ENCODE data around the gene LRRC49.

LRRC49 gene

DNA sequence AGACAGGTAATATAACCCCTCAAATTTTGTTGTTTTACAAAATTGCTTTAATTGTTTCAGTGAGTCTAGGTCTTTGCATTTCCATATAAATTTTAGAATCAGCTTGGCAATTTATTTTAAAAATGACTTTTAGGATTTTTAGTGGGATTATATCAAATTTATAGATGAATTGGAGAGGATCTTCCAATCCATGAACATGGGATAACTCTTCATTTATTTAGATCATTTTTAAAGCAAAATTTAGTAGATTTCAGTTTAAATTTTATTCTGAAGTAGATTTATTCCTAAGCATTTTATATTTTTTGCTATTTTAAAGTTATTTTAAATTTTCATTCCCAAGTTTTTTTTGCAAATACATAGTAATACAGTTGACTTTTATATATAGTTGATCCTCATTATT is 164.5 kb downstream of the LRRC49 start:
- DNase-seq, result no peak

DNA sequence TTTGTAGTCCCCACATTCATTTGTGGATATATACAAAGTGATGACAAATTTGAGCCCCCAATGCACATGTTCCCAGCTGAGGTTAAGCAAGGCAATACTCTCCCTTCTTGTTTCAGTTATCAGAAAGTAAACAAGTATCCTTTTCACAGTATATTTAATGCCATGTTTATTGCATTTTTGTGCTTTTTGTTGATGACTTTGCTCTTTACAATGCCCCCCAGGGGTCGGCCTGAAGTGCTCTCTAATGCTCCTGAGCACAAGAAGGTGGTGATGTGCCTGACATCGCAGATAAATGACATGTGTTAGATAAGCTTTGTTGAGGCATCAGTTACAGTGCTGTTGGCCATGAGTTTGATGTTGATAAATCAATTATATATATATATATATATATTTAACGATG is 165.0 kb downstream of the LRRC49 start:
- DNase-seq, result no peak

DNA sequence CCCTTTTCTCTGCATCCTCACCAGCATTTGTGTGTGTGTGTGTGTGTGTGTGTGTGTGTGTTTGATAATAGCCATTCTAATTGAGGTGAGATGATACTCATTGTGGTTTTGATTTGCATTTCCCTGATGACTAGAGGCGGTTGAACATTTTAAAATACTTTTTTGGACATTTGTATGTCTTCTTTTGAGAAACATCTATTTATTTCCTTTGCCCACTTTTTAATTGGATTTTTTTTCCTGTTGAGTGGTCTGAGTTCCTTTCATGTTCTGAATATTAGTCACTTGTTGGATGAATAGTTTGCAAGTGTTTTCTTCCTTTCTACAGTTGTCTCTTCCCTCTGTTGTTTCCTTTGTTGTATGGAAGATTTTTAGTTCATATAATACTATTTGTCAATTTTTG is 168.4 kb downstream of the LRRC49 start:
- DNase-seq, result no peak

DNA sequence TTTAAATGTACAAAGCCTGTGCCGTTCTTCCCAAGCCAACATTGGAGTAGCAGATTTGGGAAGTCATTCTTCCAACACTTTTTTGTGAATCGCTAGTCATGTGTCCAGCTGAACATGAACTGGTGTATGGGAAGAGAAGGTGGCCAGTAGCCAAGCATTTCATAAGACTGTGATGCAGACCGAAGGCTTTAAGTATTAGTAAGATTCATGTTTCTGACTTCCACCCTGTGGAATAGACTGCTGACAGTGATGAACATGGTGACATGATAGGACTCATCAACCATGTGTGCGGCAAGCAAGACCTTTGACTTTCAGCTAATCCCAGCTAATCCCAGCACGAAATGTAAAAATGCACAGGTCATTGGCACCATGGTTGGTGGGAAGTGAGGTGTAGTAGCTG is 174.4 kb downstream of the LRRC49 start:
- no peak for DNase-seq

DNA sequence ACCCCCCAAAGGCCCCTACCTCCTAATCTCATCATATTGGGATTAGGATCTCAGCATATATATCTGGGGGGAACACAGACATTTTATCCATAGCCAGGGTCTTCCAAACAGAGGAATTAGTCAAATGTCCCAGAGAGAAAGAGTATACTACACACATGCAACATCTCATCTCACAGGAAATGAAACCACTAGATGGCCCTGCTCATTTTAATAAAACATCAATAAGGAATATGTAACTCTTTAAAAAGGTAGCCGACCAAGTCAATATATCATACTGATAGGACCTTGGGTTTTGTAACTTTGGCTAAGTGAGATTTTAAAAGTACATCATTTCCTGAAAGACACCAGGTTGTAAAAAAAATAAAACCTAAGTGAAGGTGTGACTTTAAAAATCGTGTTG is 177.1 kb downstream of the LRRC49 start:
- no peak for DNase-seq

DNA sequence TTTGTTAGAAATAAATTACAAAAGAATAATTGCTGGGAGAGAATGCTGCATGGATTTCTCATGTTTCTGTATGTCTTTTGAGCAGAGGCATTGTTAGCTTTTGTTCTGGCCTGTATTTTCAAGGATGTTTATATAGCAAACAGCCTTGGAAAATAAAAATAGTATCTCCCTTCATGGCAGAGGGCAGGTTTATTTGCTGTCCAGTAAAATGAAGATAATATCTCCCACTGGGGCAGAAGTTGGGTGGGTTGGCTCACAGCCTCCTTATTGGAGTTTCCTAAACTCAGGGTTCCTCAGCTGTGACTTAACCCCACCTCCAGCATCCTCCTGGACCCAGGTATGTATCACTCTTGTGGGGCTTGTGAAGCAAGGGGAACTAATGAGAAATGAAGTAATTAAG is 178.9 kb downstream of the LRRC49 start:
- DNase-seq, result no peak

DNA sequence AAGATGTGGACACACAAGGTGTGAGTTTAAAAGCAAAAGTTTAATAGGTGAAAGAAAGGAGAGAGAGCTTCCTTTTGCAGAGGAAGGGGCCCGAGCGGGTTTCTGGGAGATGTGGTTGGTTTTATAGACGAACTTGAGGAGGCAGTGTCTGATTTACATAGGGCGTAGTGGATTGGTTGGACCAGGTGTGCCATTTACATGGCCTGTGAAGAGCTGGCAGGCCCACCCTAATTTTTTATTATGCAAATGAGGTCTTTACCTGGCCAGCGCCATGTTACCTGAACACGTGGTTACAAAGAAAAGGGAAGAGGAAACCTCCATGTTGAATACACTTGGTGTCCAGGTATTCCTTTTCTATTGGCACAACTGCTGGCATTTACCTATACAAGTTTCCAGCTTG is 179.8 kb downstream of the LRRC49 start:
- no peak for DNase-seq

DNA sequence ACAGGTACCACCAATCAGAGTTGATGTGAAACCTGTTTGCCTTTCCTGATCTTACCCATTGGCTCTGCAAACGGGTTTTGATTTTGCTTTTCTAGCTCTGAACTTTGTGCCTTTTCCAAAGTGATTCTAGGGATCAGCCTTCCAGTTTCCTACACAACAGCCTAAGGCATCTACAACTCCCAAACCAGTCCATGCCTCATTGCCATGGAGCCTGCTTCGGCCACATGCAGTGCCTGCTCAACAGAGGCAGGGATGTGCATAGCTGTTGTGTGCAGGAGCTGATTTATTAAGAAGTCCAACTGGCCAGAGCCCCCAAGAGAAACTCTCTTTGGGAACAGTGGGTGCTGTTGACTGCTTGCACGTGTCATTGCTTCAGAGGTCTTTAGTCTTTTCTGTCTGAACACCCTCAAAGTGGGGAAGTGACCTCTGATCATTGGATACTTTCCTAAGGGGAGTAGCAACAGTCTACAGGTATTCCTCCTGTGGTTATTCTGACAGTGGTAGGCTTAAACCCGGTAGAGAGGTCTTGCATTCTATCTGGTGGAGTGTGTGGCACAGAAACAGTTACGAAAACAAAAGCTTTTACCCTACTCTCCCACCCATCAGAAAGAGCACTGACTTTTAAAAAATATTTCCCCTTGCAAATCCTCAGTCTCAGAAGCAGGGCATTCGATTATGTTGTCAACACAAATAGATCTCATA is 186.0 kb downstream of the LRRC49 start:
- DNase-seq, result no peak

DNA sequence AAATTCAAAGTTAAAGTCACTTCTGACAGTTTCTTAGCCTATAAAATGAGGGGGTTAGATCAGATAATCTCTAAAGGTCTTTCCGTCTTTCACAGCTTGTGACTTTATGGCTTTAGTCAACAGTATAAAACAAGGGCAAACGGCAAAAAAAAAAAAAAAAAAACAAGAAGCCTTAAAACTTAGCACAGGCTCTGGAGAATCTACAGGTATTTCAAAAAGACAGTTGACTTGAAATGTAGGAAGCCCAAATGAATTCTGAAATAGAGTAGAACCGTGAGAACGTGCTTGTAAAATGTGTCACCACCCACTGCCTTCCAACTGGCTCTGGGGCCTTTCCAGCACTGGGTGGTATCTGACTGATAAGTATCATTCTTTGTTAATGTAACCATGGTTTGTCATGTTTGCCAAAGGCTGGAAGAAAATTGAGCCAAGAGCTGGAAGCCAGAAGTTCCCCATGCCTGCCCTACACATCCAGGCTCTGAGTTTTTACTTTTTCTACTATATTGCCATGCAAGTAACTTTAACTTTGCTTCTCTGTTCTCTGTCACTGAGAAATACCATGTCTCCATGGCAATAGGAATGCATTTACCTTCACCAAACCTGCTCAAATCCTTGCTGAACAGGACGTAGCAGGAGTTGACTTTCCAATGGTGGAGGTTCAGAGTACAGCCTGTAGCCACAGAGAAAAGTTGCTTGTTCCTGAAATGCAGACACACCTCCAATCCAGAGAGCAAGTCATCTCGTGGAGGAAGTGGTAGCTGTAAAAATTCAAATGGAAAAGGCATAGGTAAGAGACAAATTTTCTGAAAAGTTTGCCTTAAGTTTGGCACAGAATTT is 186.8 kb downstream of the LRRC49 start:
- no peak for DNase-seq

DNA sequence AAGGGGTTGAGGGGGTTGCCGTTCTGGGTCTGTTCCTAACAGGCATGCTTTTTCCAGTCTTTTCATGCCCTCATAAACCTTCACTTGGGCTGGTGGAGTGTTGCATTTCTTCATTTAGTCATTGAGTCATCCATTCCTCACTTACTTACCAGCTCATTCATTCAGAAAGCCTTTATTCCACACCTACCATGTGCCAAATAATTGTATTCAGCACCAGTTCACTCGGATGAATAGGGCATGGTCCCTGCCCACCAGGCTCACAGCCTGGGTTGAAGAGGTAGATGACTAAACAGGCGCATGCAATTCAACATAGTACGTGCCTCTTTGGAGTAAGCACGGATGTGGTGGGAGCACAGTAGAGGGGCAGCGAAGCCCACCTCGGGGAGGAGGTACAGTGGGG is 187.5 kb downstream of the LRRC49 start:
- DNase-seq, result no peak

DNA sequence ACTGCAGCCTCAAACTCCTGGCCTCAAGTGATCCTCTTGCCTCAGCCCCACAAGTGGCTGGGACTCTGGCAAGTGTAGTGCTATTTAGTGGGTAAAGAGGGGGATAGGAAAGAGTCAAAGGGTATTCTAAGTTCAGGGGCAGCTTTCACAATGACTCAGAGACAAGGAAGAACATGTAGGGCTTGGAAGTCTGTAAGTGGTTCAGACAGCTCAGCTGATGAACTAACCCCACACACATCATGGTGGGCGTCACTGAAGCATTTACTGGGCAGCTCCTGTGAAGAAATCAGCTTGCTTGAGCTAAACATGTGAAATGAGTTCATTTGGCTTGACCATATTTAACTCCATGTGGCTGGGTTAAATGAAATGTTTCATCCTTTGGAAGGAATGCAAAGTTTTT is 188.1 kb downstream of the LRRC49 start:
- DNase-seq, result no peak

DNA sequence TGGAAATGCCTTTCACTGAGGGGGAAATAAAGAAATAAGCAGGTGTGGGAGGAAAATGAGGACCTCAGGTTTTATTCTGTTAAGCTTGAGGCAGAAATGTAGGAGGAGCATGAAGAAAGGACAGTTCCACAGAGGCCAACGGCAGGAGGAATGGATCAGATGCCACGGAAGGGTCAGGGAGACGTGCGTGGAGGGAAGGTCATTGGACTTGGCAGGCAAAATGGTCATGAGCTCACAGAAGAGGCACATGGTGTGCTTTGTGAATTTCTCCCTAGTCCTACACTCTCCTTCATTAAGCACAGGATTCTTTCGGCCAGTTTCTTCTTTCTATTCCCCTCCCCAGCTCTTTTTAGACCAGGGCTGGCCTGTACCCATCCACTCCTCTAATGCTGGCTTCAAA is 190.2 kb downstream of the LRRC49 start:
- no peak for DNase-seq

DNA sequence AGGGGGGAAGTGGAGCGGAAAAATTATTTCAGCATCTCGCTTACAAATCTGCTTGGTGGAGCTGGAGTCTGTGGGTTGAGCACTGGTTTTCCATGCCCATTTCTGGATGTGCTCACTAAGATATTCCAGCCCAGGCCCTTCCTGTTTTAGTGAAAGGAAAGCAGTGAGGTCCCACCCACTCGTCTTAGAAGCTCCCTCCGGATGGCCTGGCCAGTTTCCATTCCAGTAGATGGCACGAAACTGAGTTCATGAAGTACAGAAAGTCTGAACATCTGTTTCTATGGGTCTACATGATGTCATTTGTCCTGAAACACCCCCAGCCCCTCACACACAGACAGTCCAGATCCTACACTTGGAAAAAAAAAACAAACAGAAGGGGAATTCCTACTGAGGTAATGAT is 190.7 kb downstream of the LRRC49 start:
- peak; percentile 60 for DNase-seq

DNA sequence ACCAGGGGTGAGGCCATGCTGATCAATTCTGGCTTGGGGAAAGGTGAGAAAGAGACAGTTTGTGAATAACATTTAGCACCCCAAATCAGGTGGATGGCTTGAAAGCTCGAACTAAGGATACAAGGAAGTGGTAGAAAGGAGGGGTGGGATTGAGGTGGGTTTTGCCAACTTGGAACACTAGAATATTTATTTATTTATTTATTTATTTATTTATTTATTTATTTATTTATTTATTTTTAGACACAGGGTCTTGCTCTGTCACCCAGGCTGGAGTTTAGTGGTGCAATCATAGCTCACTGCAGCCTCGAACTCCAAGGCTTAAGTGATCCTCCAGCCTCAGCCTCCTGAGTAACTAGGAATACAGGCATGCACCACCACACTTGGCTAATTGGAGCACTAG is 191.6 kb downstream of the LRRC49 start:
- DNase-seq, result no peak

DNA sequence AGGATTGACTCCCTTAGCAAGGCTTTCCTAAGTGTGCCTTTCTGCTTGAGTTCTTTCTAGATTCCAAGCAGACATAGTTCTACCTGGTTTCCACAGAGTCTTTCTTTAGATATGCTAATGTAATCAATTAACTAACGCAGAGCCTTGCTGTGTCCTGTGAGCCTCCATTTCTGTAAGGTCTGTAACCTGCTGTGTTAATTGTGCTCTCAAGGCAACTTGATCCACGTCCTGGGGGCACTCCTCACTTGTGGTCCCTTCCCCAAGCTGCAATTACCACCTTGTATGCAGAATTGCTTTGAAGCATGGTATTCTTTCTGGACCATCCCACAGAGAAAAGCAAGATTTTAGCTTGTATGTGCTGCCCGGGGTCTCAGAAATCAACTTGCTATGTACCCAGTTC is 193.2 kb downstream of the LRRC49 start:
- DNase-seq, result no peak

DNA sequence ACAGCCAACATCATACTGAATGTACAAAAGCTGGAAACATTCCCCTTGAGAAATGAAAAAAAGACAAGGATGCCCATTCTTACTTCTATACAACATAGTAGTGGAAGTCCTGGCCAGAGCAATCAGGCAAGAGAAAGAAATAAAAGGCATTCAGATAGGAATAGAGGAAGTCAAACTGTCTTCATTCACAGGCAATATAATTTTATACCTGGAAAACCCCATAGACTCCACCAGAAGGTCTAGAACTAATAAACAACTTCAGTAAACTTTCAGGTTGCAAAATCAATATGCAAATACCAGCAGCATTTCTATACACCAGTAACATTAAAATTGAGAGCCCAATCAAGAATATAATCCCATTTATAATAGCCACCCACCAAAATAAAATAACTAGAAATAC is 195.5 kb downstream of the LRRC49 start:
- DNase-seq, result no peak

DNA sequence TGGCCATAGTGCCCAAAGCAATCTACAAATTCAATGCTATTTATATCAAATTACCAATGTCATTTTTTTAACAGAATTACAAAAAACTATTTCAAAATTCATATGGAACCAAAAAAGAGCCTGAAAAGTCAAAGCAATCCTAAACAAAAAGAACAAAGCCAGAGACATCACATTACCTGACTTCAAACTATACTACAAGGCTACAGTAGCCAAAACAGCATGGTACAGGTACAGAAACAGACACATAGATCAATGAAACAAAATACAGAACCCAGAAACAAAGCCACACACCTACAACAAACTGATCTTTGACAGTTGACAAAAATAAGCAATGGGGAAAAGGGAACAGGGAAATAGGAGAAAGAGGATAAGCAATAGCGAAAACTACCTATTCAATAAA is 196.1 kb downstream of the LRRC49 start:
- no peak for DNase-seq

DNA sequence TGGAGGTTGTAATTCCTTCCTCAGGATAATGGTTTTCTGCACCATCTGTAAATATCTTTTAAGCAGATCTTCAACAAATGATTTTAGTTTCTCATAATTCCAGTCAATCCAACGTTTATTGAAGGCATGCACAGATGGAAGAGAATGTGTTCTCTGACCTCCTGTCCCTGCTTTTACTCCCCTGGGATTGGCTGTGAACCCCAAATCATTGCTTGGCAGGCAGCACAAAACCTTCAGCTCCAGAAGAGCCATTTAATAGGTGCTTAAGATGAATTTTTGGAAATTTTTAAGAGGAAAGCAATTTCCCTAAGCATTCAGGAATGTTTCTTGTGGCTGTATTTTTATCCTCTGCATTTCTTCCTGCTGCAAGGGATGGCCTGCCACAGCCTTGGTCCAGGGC is 197.2 kb downstream of the LRRC49 start:
- DNase-seq, result no peak

DNA sequence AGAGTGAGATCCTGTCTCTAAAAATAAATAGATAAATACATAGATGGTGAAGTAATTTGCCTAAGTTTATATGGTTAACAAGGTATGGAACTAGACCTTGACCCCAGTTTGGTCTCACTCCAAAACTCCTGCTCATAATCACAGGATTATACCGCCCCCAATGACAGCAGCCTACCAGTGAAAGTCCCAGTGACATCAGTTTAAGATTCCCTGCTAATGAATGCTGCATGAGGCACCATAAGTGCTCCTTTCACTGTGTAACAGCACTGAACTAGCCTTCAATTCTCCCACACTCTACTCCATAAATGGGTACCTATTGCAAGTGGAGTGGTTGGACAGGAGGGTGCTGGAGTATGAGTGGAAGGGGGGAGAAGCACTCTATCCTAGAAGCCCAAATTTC is 199.0 kb downstream of the LRRC49 start:
- no peak for DNase-seq

DNA sequence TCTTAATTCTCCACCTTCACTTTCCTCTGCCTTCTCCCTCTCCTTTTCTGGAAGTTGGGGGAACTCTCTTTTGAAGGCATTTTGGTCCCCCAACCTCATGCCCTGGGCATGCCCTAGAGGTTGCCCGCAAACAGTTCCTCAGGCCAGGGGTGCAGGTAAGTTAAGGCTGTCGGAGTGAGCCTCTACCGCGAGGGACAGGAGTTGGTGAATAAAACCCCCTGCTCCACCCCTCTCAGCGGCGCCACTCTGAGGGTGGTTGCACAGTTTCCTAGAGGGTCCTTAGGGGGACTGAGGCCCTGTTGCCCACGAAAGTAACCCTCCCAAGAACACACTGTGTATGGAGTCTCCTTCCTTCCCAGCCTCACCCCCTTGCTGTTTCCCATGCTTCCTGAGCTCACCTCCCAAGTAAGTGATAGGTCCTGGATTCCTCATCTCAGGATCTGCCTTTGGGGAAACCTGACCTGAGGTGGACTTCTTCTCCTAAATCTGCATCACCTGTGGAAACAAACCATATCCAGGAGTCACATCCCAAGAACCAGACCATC is 199.5 kb downstream of the LRRC49 start:
- DNase-seq, result no peak

DNA sequence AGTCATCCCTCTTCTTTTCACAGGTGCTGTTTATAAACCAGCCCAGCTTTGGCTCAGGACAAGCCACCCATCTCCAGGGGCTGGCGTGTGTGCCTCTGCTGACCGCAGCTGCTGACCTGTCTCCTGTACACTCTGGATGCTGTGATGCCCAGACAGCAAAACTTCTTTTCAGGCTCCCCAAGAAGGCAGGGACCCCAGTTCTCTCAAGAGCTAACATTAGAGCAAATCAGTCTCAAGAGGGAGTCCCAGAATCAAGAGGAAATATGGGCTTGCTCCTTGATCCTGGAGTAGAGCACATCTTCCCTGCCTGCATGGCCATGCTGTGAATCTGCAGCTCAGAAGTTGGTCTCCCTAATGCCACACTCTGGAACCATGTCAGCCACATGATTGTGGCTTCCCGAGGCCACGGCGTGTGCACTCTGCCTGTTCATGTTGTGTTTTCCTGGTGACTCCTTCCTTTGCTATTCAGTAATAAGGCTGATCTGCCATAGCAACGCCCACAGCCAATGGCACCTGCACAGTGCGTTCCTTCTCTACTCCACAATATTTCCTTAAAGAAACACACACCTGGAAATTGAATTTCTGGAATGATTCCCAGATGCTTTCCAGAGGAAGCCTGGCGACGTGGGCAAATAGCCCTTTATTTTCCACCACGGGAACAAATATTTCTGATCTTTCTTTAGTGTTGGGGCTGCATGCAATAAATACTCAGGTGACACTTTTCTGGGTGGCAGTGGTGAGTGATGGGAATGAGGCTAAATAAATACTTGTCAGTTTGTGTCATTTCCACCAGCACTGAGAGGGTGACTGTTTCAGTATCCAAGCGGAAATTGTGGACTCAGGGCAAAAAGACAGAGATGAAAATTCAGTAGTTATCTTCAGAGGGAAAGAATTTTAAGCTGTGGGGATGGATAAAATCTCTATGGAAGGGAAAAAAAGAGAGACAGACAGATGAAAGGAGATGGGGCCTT is 200.7 kb downstream of the LRRC49 start:
- DNase-seq, result no peak

DNA sequence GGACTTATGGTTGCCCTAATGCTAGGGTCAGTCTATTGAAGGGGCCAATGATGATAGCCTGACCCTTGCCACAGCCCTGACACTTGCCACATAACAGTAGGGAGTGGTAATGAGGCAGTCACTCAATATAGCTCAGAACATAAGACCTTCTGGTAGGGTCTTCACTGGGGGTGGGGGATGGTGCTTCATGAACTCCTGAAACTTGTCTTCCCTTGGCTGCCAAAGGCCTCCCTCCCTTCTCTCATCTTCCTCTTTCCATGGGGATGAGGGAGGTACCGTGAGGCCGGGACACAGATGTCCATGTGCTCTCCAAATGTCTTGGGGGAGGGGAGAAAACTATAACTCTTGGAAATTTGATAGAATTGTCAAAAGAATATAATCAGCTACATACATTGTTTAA is 201.5 kb downstream of the LRRC49 start:
- no peak for DNase-seq

DNA sequence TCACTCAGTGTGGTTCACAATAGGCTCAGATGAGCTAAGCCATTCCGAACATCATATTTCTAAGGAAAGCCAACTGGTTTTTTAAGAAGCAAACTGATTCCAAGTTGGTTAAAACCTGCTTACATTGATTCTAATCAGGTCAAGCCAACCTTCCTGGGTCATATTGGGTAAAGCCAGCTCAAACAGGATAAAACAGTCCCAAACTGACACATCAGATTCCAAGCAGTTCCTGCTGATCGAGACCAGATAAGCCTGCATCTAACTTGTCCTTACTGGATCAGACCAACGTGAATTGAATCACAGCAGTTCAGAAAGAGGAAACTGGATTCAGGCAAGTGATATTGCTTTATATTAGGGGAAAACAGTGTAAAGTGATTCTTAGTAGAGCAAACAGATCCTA is 204.1 kb downstream of the LRRC49 start:
- DNase-seq, result no peak
